ENCODE results near the gene NDUFS6.

The NDUFS6 gene

GRCh38 chr5:1765880-1766235 is 35.3 kb upstream of the NDUFS6 start:
- DNase-seq: no peak

GRCh38 chr5:1767524-1768282 is 33.5 kb upstream of the NDUFS6 start:
- DNase-seq: no peak

DNA sequence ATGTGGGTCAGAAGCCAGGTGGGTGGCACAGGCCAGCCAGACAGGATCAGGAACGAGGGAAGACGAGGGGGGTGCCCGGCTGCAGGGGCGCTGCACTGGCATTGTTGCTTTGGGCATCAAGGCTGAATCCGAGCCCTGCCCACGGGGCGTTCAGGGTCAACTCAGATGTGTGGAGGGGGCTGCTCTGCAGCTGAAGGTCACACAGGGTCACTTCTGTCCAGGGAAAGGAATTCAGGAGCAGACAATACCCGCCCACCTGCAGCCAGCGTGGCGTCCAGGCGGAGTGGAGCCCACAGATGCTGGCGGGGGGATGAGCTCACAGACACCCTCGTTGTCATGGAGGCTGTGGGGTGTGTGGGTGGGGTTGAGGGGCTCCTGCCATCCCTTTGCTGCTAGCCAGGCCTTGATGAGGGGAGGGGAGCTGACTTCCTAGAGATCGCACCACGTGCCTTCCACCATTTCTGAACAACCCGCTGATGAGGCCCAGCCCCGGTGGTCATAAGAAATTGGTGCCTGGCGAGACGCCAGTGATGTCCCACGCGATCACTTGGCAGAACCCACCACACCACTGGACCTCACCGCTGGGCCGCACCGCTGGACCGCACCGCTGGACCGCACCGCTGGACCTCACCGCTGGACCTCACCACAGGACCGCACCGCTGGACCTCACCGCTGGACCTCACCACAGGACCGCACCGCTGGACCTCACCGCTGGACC is 32.8 kb upstream of the NDUFS6 start:
- no peak for DNase-seq

DNA sequence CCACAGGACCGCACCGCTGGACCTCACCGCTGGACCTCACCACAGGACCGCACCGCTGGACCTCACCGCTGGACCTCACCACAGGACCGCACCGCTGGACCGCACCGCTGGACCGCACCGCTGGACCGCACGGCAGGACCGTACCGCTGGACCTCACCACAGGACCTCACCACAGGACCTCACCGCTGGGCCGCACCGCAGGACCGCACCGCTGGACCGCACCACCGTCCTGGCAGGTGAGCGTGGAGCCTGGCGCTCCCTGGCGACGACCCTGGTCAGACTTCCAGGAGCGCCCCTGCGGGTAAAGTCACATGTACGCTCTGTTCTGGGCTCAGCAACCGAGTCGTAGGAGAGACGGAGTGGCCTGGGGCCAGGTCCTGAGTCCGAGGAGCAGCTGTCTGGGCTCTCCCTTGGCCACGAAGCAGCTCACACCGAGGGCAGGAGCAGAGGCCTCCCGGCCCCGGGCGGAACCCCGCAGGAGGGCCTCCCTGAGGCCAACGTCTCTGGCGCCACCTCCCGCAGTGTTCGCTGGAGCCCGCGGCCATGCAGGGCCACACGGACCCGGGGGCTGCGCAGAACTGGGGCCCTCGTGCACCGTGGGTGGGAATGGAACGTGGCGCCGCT is 32.1 kb upstream of the NDUFS6 start:
- DNase-seq: no peak

DNA sequence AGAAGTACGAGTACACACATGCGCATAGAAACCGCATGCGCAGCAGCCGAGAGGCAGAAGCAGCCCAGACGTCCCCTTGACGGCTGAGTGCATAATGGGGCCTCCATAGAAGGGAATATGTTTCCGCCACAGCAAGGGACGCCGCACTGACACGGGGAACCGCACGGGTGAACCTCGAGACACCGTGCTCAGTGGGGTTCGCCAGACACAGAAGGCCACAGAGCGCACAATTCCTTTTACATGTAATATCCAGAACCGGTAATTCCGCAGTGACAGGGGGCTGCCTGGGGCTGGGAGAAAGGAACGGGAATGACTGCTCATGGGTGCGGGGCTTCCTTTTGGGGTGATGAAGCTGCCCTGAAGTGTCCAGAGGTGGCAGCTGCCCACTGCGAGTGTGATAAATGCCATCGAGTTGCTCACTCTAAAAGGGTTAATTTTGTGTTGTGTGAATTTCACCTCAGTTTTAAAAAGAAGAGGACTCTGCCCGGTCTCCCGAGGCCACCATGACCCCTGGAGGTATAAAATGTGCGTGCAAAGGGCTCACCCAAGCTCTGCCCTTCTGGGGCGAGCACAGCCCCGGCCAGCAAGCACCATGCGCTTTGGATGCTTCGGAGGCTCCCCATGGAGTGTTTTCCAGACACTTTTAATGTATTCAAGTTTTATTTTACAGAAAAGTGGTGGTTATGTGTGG is 31.3 kb upstream of the NDUFS6 start:
- no peak for DNase-seq

GRCh38 chr5:1770443-1770802 is 30.8 kb upstream of the NDUFS6 start:
- no peak for DNase-seq

GRCh38 chr5:1771149-1772065 is 29.8 kb upstream of the NDUFS6 start:
- DNase-seq: no peak

DNA sequence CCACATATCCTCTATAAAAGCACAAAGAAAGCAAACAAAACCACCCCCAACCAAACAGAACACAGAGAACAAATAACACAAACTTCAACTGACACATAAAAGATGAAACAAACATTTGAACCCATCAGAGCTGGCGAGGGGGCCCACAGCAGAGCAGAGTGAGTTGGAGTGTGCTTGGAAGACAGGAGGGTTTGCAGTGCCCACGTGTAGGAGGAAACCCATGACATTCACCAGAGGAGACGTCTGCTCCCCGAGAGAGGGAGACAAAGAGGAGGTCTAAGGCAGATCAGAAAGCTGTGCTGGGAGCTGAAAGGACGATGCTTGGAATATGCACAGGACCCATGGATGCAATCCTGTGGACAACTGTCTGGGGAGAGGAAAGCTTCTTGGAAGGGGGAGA is 28.6 kb upstream of the NDUFS6 start:
- DNase-seq: no peak

DNA sequence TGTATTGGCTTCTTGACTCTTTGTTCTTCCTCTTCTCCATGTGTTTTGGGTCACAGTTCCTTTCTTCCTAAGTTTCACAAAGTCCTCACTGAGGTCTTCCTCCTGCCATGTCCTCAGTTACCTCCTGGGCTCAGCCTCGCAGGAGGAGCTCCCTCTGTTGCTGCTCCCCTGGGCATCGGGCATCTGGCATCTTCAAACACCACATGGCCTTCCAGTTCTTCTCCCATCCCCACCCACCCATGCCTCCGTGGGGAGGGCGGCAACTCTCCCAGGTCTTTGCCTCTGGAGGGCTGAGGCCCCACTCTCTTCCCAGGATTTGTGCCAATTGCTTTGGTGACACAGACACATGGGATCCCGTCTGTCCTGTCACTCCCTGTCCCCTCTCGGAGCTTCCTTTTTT is 24.4 kb upstream of the NDUFS6 start:
- no peak for DNase-seq

DNA sequence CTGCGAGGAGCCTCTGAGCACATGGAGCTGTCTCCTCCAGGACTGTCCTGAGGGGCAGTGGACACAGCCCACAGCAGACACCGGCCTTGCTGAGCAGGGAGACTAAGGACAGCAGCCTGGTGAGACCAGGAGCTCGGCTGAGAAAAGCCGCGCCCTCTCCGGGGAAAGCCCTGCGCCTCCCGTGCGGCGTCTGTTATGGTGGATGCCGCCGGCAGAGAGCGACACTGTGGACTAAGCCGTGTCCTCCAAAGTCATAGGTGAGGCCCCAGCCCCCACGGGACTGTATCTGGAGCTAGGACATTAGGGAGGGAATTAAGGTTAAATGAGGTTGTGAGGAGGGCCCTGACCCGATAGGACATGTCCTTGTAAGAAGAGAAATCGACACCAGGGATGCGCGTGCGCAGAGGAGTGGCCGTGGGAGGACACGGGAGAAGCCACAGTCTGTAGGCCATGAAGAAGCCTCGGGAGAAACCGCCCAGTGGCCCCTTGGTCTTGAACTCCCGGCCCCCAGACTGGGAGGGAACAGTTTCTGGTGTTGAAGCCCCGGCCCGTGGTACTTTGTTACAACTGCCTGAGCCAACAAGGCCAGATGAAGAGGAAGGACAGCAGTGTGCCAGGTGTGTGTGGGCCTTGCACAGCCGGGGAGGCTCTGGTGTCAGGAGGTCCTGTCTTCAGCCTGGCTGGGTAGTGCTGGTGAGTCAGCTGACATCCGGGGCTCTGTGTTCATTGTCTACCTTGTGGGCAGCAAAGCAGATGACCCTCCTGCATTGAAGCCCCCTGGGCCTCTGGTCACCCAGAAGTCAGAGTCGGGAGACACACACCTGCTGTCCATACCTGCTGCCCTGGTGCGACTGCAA is 23.7 kb upstream of the NDUFS6 start:
- DNase-seq: no peak

- DNase-seq: no peak
Measured at GRCh38 chr5:1778138-1779020, 22.8 kb upstream of the NDUFS6 start.

GRCh38 chr5:1779021-1779680 is 22.1 kb upstream of the NDUFS6 start:
- DNase-seq: no peak

- no peak for DNase-seq
Measured at GRCh38 chr5:1779782-1780613, 21.2 kb upstream of the NDUFS6 start.

DNA sequence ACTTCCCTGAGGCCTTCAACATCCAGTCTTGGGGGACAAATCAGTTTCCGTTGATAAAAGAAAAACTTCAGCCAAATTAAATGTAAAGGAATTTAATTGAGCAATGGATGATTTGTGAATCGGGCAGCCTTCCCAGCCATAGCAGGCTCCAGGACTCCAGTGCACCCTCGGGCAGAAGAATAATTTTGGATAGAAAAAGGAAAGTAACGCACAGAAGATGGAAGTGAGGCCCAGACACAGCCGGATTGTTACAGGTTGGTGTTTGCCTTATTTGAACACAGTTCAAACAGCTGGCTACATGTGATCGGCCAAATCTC is 20.6 kb upstream of the NDUFS6 start:
- no peak for DNase-seq

GRCh38 chr5:1781107-1781506 is 20.1 kb upstream of the NDUFS6 start:
- DNase-seq: no peak

DNA sequence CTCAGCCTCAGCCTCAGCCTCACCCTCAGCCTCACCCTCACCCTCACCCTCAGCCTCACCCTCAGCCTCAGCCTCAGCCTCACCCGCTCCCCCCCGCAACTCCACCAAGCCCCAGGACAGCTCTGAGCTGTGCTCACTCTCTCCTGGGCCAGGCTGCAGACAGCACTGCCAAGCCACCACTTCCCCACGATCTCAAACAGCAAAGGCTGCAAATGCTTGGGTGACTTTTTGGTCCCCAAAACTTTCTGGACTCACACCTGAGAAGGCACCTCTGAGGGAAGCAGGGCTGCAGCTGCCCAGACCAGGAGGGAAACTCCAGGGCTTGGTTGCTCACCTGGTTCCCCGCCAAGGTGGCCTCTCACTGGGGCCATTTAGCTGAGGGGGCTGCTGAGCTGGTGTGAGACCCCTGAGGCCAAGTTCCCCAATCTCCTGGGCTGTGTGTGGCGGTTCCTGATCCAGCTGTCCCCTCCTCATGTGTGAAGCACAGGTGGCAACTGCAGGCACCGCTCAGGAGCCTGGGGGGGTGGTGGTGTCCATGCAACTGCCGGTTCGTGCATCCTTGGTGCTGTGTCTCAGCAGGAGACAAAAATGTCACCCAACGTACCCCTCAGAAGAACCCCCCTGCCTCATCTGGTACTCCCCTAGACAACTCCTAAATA is 19.4 kb upstream of the NDUFS6 start:
- no peak for DNase-seq

DNA sequence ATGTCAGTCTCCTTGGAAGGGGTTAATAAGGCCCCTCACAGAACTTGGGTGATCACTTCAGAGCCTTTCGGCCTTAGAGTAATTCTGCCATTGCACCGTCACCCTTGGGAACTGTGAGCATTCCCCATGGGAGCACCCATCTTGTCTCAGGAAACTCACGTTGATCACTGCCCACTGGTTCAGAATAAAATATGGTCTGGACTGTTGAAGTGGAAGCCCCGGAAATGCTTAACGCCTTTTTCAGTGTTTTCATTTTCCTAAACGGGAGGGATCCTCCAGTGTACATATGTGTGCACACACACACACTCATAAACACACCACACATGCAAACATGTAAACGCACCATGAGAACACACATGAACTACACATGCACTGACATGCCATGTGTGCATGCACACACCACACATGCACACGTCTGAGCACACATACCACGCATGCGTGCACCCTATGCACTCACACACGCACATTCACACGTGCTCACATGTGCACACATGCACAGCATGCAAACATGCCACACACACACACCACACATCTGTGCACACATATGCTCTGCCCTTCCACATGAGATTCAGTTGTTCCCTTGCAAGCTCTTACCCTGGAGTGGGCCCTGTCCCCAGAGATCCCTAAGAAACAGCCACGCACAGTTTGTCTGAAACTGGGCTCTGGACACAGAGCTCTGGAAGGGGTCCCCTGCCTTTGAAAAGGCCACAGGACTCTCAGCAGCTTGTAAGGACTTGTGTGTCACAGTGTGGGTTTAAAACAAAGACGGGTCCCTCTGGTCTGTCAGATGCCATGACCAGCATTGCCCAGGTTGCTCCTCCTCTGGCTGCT is 18.6 kb upstream of the NDUFS6 start:
- no peak for DNase-seq

GRCh38 chr5:1783216-1783554 is 18.0 kb upstream of the NDUFS6 start:
- DNase-seq: no peak

Measured in activated CD8-positive, alpha-beta memory T cell treated with anti-CD3 and anti-CD28 coated beads, Interleukin-2, amount 50 U/mL, for 48 hours (primary cell).